GM12865 (cell line): ENCODE measurements around the gene C6orf136.
"Not testable (repeated sequence)": the region's sequence is repeated elsewhere in the genome, so short reads cannot be mapped to it uniquely, and the experiment has no call there.

Experiments
- DNase-seq: peaks from one replicate; pipeline ENCODE4 v3.0.0; 2010; ENCODE audit warnings: low read depth
- H3K4me3 ChIP-seq: 2 replicates; pipeline ENCODE4 v1.5.1; 2011; ENCODE audit warnings: mild to moderate bottlenecking, low read depth, low read length, control low read depth
- CTCF ChIP-seq: IDR thresholded peaks from 2 replicates; pipeline ENCODE4 v1.5.1; 2011; ENCODE audit warnings: low read length, control low read depth, low read depth, inconsistent platforms; ENCODE audit not compliant: insufficient read depth; ENCODE audit errors: missing control alignments

The C6orf136 gene

DNA sequence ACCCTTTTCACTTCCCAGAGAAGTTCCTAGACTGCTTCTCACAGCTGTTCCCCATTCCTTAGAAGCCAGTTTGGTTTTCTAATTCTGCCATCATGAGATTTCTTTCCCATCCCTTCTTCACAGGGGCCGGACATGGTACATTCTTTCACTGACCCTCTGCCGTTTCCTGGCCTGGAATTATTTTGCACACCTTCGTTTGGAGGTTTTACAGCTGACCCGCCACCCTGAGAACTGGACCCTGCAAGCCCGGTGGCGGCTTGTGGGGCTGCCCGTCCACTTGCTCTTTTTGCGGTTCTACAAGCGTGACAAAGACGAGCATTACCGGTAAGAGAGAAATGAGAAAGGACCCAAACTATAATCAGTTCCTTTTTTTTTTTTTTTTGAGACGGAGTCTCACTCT lies 4.2 kb downstream of the C6orf136 start:
- DNase-seq, result no peak
- TF ChIP-seq CTCF, result no peak
- H3K4me3 ChIP-seq, result no peak overlapping the region

DNA sequence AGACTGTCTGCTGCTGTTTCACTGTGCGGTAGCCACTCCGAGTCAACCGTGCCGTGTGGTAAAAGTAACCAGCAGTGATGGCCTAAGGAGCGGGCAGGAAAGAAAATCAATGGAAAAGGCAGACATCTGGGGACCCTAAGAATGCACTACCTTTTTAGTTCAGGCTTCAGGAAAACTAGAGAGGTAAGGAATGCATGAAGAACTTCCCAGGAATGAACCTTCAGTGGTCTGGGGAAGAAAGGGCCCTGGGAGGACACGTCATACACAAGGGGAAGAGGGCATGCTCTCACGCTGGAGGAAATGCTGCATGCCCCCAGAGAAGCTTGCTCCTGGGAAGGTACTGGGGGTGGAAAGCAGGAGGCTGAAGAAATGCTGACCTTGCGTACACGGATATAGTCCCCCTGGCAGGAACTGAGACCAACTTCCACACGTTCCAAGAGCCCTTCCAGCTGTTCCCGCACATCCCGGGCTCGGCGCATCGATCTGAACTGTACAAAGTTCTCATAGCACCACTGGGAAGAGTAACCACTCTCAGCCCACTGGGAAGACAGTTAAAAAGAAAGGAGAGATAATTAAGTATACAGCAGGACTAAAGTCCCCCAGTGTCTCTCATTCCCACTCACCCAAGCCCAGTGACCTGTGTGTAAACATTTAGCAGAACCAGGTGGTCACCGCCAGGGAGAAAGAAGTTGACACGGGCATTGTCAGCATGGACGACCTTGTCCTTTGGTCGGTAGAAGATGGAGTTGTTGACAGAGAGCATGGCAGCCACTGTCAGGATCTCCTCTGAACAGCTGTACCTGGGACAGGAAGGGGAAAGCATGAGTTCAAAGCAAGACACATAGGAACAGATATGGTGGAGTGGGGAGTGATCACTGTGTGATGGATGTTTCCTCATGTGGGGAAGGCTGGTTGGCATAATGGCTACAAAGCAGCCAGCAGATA lies 8.1 kb downstream of the C6orf136 start:
- no peak overlapping the region for H3K4me3 ChIP-seq
- DNase-seq, result no peak
- no peak for TF ChIP-seq CTCF

- no peak overlapping the region for H3K4me3 ChIP-seq
- no peak for TF ChIP-seq CTCF
- DNase-seq, result no peak
Measured at GRCh38 chr6:30655743-30656094, 8.8 kb downstream of the C6orf136 start.

DNA sequence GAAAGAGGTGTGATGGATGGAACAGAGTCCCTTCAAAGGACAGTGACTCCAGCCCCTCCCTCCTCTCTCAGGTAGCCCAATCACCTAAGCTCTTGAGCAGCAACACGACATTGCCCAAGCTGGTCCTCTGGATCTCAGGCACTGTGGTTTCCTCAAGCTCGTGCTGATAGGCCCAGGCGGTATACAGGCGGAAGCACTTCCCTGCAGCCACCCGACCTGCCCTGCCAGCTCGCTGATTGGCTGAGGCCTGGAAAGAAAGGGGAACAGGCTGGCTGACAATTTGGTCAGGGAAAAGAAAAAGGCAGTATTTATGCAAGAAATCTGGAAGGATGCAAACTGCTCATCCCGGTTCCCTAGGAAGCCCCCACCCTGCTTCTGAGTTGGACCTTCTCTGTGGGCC lies 9.6 kb downstream of the C6orf136 start:
- TF ChIP-seq CTCF, result no peak
- no peak overlapping the region for H3K4me3 ChIP-seq
- DNase-seq, result no peak

DNA sequence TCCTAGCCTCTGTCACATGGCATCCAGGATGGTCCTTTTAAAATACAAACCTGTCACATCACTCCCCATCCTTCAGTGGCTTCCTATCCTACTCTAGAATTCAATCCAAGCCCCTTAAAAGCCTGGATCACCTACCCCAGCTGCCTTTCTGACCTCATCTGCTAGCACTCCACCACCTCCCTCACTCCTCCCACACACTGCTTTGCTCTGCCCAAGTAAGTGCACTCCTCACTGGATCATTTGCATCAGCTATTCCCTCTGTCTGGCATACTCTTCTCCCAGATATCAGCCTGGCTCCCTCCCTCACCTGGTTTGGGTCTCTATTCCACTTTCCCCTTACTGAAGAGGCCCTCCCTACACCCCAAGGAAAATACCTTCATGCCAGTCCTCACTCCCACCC lies 10.5 kb downstream of the C6orf136 start:
- H3K4me3 ChIP-seq, result no peak overlapping the region
- TF ChIP-seq CTCF, result no peak
- no peak for DNase-seq

DNA sequence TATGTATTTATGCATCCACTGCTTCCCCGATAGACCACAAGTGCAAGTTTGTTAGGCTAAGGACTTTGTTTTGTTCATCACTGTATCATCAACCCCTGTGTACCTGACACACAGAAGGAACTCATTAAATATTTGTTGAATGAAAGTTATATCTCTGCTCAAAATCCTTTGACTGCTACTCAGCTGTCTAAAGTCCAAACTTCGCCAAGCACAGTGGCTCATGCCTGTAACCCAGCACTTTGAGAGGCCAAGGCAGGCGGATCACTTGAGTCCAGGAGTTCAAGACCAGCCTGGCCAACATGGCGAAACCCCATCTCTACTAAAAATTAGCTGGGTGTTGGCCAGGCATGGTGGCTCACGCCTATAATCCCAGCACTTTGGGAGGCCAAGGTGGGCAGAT lies 11.0 kb downstream of the C6orf136 start:
- not testable (repeated sequence) for DNase-seq, H3K4me3 ChIP-seq

DNA sequence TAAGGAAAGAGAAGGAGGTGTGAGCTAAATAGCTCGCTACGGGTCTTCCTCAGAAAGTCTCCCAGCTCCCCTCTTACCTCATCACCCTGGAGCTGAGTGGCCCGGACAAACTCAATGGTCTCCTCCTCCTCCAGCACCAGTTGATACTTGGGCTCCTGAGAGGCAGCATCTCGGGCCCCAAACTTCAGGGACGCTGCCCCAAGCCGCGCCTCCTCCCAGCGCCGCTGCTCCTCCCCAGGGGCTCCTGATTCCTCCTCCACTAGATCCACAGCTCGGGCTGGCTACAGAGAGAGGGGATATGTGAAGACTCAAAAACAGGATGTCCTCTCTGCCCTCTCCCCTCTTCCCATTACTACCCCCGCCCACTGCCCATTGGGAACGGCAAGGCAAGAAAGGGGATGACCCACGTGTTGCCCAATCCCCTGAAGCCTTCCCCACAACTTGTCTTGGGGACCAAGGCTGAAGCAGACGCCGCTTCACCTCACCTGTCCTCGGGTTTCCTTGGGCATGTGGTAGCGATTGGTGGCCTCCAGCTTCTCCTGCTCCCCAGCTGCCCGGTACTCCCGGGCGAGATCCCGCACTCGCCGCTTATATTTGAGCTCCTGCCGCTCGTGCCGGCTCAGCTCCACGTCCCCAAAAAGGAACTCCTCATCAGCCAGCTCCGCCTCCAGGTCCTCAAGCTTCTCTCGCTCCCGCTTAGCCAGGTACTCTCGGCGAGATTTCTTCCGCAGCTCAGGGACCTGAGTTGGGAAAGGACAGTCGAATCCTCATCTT lies 18.2 kb downstream of the C6orf136 start:
- no peak for DNase-seq
- no peak overlapping the region for H3K4me3 ChIP-seq

GRCh38 chr6:30666300-30666699 lies 19.4 kb downstream of the C6orf136 start:
- H3K4me3 ChIP-seq, DNase-seq: not testable (repeated sequence)

More for the DNA sequence above, 18.2 kb downstream of the C6orf136 start:
- TF ChIP-seq CTCF, result no peak
